Upper lobe of left lung (tissue), 4 donors: ENCODE measurements around the gene FIBCD1.
A peak's percentile ranks its signal among the peaks of the same experiment; 100 is the strongest.

Experiments
- POLR2A ChIP-seq, 4 donors: fragments of 450-650 bp; IDR thresholded peaks; one replicate each; pipeline ENCODE4 v1.5.1; 2016 to 2017; ENCODE audit warnings: antibody characterized with exemption in 4 of 4, mild to moderate bottlenecking in 2 of 4
- POLR2AphosphoS5 ChIP-seq, 2 donors: sonication (generic); formaldehyde crosslinking; IDR thresholded peaks; one replicate each; pipeline ENCODE4 v1.5.1; 2017; ENCODE audit warnings: antibody characterized with exemption in 2 of 2
- TF ChIP-seq, protein P1 (sequence below), 6 experiments: fragments of 450-650 bp in 4 of 6; fragments of 200-600 bp in 2 of 6; sonication (generic) in 2 of 6; IDR thresholded peaks; one replicate each; pipeline ENCODE4 v1.5.1; 2016 to 2019; ENCODE audit warnings: antibody characterized with exemption in 6 of 6

DNA sequence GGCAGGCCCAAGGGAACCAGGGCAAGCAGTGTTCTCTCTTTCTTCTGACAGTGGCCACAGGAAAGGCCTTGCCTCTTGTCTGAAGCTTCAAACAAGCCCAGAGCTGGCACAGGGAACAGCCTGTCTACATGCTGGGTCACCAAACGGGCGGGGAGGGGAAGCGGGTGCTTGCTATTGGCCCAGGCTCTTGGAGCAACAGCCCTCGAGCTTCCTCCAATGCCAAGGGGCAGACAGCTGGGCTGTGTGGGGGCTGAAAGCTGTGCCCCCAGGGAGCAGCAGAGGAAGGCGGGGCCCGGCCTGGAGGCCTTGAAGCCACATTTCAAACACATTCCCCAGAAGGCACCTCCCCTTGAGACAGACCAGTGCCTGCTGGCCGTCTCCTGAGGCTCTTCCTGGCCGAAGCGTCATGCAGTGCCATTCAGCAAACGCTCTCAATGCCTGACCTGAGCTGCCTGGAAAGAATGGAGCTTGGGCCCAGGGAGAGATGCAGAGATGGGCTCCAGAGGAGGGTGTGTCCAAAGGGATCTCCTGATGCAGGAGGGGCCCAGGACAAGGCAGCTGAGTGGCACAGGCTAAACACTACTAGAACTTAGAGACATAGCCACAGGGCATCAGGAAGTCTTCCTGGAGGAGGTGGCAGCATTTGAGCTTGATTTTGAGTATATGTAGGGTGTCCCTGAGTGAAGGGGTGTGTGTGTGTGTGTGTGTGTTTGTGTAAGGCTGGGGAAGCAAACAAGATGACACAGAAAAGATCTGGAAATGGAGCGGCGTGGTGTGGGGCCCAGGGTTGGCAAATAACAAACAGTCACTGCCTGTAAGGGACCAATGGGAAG lies 2.5 kb downstream of the FIBCD1 start:
- TF ChIP-seq, protein P1, sequence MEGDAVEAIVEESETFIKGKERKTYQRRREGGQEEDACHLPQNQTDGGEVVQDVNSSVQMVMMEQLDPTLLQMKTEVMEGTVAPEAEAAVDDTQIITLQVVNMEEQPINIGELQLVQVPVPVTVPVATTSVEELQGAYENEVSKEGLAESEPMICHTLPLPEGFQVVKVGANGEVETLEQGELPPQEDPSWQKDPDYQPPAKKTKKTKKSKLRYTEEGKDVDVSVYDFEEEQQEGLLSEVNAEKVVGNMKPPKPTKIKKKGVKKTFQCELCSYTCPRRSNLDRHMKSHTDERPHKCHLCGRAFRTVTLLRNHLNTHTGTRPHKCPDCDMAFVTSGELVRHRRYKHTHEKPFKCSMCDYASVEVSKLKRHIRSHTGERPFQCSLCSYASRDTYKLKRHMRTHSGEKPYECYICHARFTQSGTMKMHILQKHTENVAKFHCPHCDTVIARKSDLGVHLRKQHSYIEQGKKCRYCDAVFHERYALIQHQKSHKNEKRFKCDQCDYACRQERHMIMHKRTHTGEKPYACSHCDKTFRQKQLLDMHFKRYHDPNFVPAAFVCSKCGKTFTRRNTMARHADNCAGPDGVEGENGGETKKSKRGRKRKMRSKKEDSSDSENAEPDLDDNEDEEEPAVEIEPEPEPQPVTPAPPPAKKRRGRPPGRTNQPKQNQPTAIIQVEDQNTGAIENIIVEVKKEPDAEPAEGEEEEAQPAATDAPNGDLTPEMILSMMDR (IDR thresholded peaks at IDR 0.05) = no peak
- peak in 1 of 2 donors; percentile 14 for TF ChIP-seq POLR2AphosphoS5 (IDR thresholded peaks at IDR 0.05)
- no peak for TF ChIP-seq POLR2A (IDR thresholded peaks at IDR 0.05)
